Measurements from ENCODE around the gene MYD88.
"Not testable (repeated sequence)": the region's sequence is repeated elsewhere in the genome, so short reads cannot be mapped to it uniquely, and the experiment has no call there.

MYD88 gene

GRCh38 chr3:38141952-38142273, 3.5 kb downstream of the MYD88 start:
- DNase-seq (ENCODE audit: low read depth in 2 of 2) = no peak

- DNase-seq (ENCODE audit: low read depth in 2 of 2) = no peak
Measured at GRCh38 chr3:38142959-38143358, 4.5 kb downstream of the MYD88 start.

GRCh38 chr3:38143511-38143910, 5.0 kb downstream of the MYD88 start:
- no peak for DNase-seq (ENCODE audit: low read depth in 2 of 2)

- DNase-seq (ENCODE audit: low read depth in 2 of 2) = no peak
Measured at GRCh38 chr3:38146504-38146903, 8.0 kb downstream of the MYD88 start.

- DNase-seq (ENCODE audit: low read depth in 2 of 2) = no peak
Measured at GRCh38 chr3:38147421-38147820, 9.0 kb downstream of the MYD88 start.

GRCh38 chr3:38148311-38148882, 9.9 kb downstream of the MYD88 start:
- no peak for DNase-seq (ENCODE audit: low read depth in 2 of 2)

GRCh38 chr3:38149708-38150107, 11.2 kb downstream of the MYD88 start:
- no peak for DNase-seq (ENCODE audit: low read depth in 2 of 2)

- no peak for DNase-seq (ENCODE audit: low read depth in 2 of 2)
Measured at GRCh38 chr3:38150780-38151528, 12.5 kb downstream of the MYD88 start.

- DNase-seq (ENCODE audit: low read depth in 2 of 2) = no peak
Measured at GRCh38 chr3:38151667-38152265, 13.3 kb downstream of the MYD88 start.

- DNase-seq (ENCODE audit: low read depth in 2 of 2) = no peak
Measured at GRCh38 chr3:38152609-38153008, 14.1 kb downstream of the MYD88 start.

- DNase-seq (ENCODE audit: low read depth in 2 of 2) = no peak
Measured at GRCh38 chr3:38153221-38153620, 14.8 kb downstream of the MYD88 start.

GRCh38 chr3:38154033-38154494, 15.6 kb downstream of the MYD88 start:
- no peak for DNase-seq (ENCODE audit: low read depth in 2 of 2)

- no peak for DNase-seq (ENCODE audit: low read depth in 2 of 2)
Measured at GRCh38 chr3:38154625-38155255, 16.3 kb downstream of the MYD88 start.

GRCh38 chr3:38155825-38156224, 17.4 kb downstream of the MYD88 start:
- no peak for DNase-seq (ENCODE audit: low read depth in 2 of 2)

GRCh38 chr3:38157117-38157516, 18.7 kb downstream of the MYD88 start:
- no peak for DNase-seq (ENCODE audit: low read depth in 2 of 2)

GRCh38 chr3:38157595-38157994, 19.1 kb downstream of the MYD88 start:
- no peak for DNase-seq (ENCODE audit: low read depth in 2 of 2)

- DNase-seq (ENCODE audit: low read depth in 2 of 2) = no peak
Measured at GRCh38 chr3:38158472-38158871, 20.0 kb downstream of the MYD88 start.

- not testable (repeated sequence) for DNase-seq (ENCODE audit: low read depth in 2 of 2)
Measured at GRCh38 chr3:38160704-38161103, 22.2 kb downstream of the MYD88 start.

GRCh38 chr3:38163117-38163840, 24.8 kb downstream of the MYD88 start:
- DNase-seq (ENCODE audit: low read depth in 2 of 2) = no peak

GRCh38 chr3:38163841-38164642, 25.6 kb downstream of the MYD88 start:
- no peak for DNase-seq (ENCODE audit: low read depth in 2 of 2)

- DNase-seq (ENCODE audit: low read depth in 2 of 2) = no peak
Measured at GRCh38 chr3:38164643-38164951, 26.1 kb downstream of the MYD88 start.
